ENCODE measurements around the gene HSPA5.

- TF ChIP-seq CTCF (optimal IDR thresholded peaks at IDR 0.05 in 1 of 3, IDR thresholded peaks at IDR 0.05 in 1 of 3, conservative IDR thresholded peaks at IDR 0.05 in 1 of 3; ENCODE audit: extremely low read depth in 1 of 3, insufficient read depth in 2 of 3, low read length in 3 of 3) (no peak), EZH2 (IDR thresholded peaks at IDR 0.05; ENCODE audit: low read length) (no peak)
Measured at GRCh38 chr9:125280945-125281344, 39.8 kb upstream of the HSPA5 start.
